Endothelial cell of umbilical vein (primary cell): ENCODE measurements around the gene FMN1.

ENCODE experiments used
- EZH2 ChIP-seq: IDR thresholded peaks from 2 replicates; pipeline ENCODE4 v1.6.1; 2012; ENCODE audit warnings: borderline replicate concordance, low read depth, mild to moderate bottlenecking, moderate library complexity, low read length, inconsistent platforms; ENCODE audit not compliant: severe bottlenecking
- FOS ChIP-seq: IDR thresholded peaks from 2 replicates; pipeline ENCODE4 v1.6.1; 2011; ENCODE audit warnings: mild to moderate bottlenecking, low read length, moderate library complexity, borderline replicate concordance; ENCODE audit not compliant: insufficient read depth
- JUN ChIP-seq: IDR thresholded peaks from 2 replicates; pipeline ENCODE4 v1.6.1; 2011; ENCODE audit warnings: borderline replicate concordance, low read depth; ENCODE audit not compliant: insufficient read length, insufficient read depth
- MYC ChIP-seq: IDR thresholded peaks from one replicate; pipeline ENCODE4 v1.6.1; 2011; ENCODE audit warnings: mild to moderate bottlenecking, low read depth, low read length
- POLR2A ChIP-seq: IDR thresholded peaks from 2 replicates; pipeline ENCODE4 v1.6.1; 2012; ENCODE audit warnings: low read depth, mild to moderate bottlenecking, control low read depth, low read length
- POLR2AphosphoS5 ChIP-seq: IDR thresholded peaks from 2 replicates; pipeline ENCODE4 v1.6.1; 2012; ENCODE audit warnings: low read depth, mild to moderate bottlenecking, control low read depth, low read length, moderate library complexity; ENCODE audit not compliant: insufficient read depth
- TF ChIP-seq, protein P1 (sequence below), 2 donors: IDR thresholded peaks; 1 replicate in 1 of 2; 2 replicates in 1 of 2; pipeline ENCODE4 v1.5.1; 2011; ENCODE audit warnings: low read length in 2 of 2, mild to moderate bottlenecking in 2 of 2, moderate library complexity in 2 of 2, control low read depth in 1 of 2, inconsistent platforms in 1 of 2, low read depth in 1 of 2; ENCODE audit not compliant: insufficient read depth in 1 of 2; ENCODE audit errors: extremely low read depth in 1 of 2
- TF ChIP-seq, protein P2 (sequence below): IDR thresholded peaks from 2 replicates; pipeline ENCODE4 v1.6.1; 2011; ENCODE audit not compliant: insufficient read depth, insufficient read length

DNA sequence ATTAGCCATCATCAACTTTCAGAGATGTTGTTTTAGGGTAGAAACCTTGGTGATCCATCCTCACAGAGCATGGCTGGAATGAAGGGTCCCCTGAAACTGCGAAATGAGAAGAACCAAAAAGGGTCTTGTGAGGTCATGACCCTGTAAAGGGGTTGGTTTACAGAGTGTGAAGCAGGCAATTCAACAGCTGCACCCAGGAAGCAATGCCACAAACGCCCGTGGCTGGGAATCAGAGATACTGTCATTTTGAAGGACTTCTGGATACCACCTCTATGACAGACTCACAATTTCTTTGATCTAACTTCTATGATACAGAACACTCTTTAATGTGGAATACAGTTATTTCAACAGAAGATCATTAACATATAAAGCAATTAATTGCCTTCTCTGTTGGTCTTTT lies 397.7 kb downstream of the FMN1 start:
- TF ChIP-seq, protein P1, sequence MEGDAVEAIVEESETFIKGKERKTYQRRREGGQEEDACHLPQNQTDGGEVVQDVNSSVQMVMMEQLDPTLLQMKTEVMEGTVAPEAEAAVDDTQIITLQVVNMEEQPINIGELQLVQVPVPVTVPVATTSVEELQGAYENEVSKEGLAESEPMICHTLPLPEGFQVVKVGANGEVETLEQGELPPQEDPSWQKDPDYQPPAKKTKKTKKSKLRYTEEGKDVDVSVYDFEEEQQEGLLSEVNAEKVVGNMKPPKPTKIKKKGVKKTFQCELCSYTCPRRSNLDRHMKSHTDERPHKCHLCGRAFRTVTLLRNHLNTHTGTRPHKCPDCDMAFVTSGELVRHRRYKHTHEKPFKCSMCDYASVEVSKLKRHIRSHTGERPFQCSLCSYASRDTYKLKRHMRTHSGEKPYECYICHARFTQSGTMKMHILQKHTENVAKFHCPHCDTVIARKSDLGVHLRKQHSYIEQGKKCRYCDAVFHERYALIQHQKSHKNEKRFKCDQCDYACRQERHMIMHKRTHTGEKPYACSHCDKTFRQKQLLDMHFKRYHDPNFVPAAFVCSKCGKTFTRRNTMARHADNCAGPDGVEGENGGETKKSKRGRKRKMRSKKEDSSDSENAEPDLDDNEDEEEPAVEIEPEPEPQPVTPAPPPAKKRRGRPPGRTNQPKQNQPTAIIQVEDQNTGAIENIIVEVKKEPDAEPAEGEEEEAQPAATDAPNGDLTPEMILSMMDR (IDR thresholded peaks at IDR 0.05; ENCODE audit: extremely low read depth in 1 of 2, insufficient read depth in 1 of 2, low read depth in 1 of 2, low read length in 2 of 2): no peak
- TF ChIP-seq EZH2: no peak
- TF ChIP-seq POLR2AphosphoS5: no peak
- TF ChIP-seq POLR2A: no peak
- no peak for TF ChIP-seq MYC
- no peak for TF ChIP-seq JUN
- no peak for TF ChIP-seq FOS
- TF ChIP-seq, protein P2, sequence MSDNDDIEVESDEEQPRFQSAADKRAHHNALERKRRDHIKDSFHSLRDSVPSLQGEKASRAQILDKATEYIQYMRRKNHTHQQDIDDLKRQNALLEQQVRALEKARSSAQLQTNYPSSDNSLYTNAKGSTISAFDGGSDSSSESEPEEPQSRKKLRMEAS: no peak
